Thyroid gland (tissue), 4 donors: Measurements from ENCODE around the gene CKAP4. TPM values are rescaled to one million over a fixed set of nuclear protein-coding genes. Genes with fewer than 3 reads are reported as not detected.

ENCODE experiments used
- DNase-seq, 2 donors: peaks; one replicate each; pipeline ENCODE4 v3.0.0-alpha.2; 2019
- H3K27ac ChIP-seq, 3 donors: fragments of 200-600 bp; sonication (generic); 1 replicate in 2 of 3; 2 replicates in 1 of 3; pipeline ENCODE4 v1.5.1; 2016 to 2019; ENCODE audit warnings: mild to moderate bottlenecking in 1 of 3, moderate library complexity in 1 of 3
- H3K27me3 ChIP-seq: fragments of 200-600 bp; sonication (generic); one replicate; pipeline ENCODE4 v1.5.1; 2019
- H3K36me3 ChIP-seq, 2 donors: fragments of 200-600 bp; sonication (generic); one replicate each; pipeline ENCODE4 v1.5.1; 2016 to 2019
- H3K4me1 ChIP-seq, 2 donors: fragments of 200-600 bp; sonication (generic); one replicate each; pipeline ENCODE4 v1.5.1; 2017 to 2019
- H3K4me3 ChIP-seq, 3 donors: fragments of 200-600 bp; sonication (generic); replicated peaks in 1 of 3; 1 replicate in 2 of 3; 2 replicates in 1 of 3; pipeline ENCODE4 v1.5.1; 2016; ENCODE audit warnings: mild to moderate bottlenecking in 1 of 3
- H3K9me3 ChIP-seq: fragments of 200-600 bp; sonication (generic); one replicate; pipeline ENCODE4 v1.5.1; 2017
- CTCF ChIP-seq, 6 experiments: fragments of 200-600 bp in 3 of 6; fragments of 450-650 bp in 3 of 6; sonication (generic) in 3 of 6; IDR thresholded peaks; one replicate each; pipeline ENCODE4 v1.5.1; 2016 to 2019; ENCODE audit warnings: antibody characterized with exemption in 6 of 6, mild to moderate bottlenecking in 2 of 6, inconsistent platforms in 1 of 6, moderate library complexity in 1 of 6
- POLR2A ChIP-seq, 2 donors: fragments of 450-650 bp; IDR thresholded peaks; one replicate each; pipeline ENCODE4 v1.6.1; 2017; ENCODE audit warnings: antibody characterized with exemption in 2 of 2, mild to moderate bottlenecking in 2 of 2, moderate library complexity in 1 of 2
- WGBS, 2 donors: methylation state at CpG; one replicate each; pipeline ENCODE4 v1.1.5; 2017; 5-methylcytosine and 5-hydroxymethylcytosine counted together
- intact Hi-C: fragments of 100-400 bp; cut with DNase I; formaldehyde crosslinking; loops from one replicate; pipeline ENCODE4 v1.15.1; 2023
- total RNA-seq, 4 donors: library from RNA; depleted of rRNA; stranded (reverse); fragments of >200 nt; gene quantifications; one replicate each; pipeline ENCODE4 v1.2.3, GENCODE V29; 2016

The CKAP4 gene
- total RNA-seq, 4 donors from 2014 or later, result 40.7 to 55.5 (median 48.9) TPM

GRCh38 chr12:106220536-106220935, 27.3 kb downstream of the CKAP4 start:
- H3K4me1 ChIP-seq, result peaks cover 5 to 8% of the 10 kb centered on the region in 2 donors
- H3K36me3 ChIP-seq, result no peaks in the 10 kb centered on the region
- H3K27me3 ChIP-seq, result no peaks in the 10 kb centered on the region
- no peak overlapping the region for H3K4me3 ChIP-seq
- no peak overlapping the region for H3K27ac ChIP-seq
- TF ChIP-seq POLR2A (IDR thresholded peaks at IDR 0.05) (no peak), CTCF (IDR thresholded peaks at IDR 0.05) (no peak)
- intact Hi-C loops, result loop anchor here (10.0 kb wide), 1 partner anchor 124 kb away; no protein-coding TSS in a partner anchor
- WGBS, 2 donors, result 77 to 83% methylated on average over 7 of the region's 7 CpGs
- DNase-seq, result no peak
- no peaks in the 10 kb centered on the region for H3K9me3 ChIP-seq

GRCh38 chr12:106219043-106219442, 28.8 kb downstream of the CKAP4 start:
- H3K27me3 ChIP-seq, result no peaks in the 10 kb centered on the region
- peaks cover 5 to 8% of the 10 kb centered on the region in 2 donors for H3K4me1 ChIP-seq
- no peak for TF ChIP-seq POLR2A (IDR thresholded peaks at IDR 0.05)
- no peak for TF ChIP-seq CTCF (IDR thresholded peaks at IDR 0.05)
- no peaks in the 10 kb centered on the region for H3K36me3 ChIP-seq
- H3K27ac ChIP-seq, result no peak overlapping the region
- 95 to 100% methylated on average over 1 of the region's 1 CpG for WGBS, 2 donors
- no peak overlapping the region for H3K4me3 ChIP-seq
- no peaks in the 10 kb centered on the region for H3K9me3 ChIP-seq
- no peak for DNase-seq
- intact Hi-C loops, result no loop called here

- DNase-seq, result no peak
- WGBS, 2 donors, result 95 to 97% methylated on average over 2 of the region's 2 CpGs
- Histone ChIP-seq H3K4me3 (no peak overlapping the region), H3K36me3 (no peaks in the 10 kb centered on the region), H3K27me3 (no peaks in the 10 kb centered on the region), H3K27ac (no peak overlapping the region), H3K9me3 (no peaks in the 10 kb centered on the region), H3K4me1 (no peaks in the 10 kb centered on the region)
- TF ChIP-seq POLR2A (IDR thresholded peaks at IDR 0.05), result no peak
- TF ChIP-seq CTCF (IDR thresholded peaks at IDR 0.05), result no peak
- intact Hi-C loops, result no loop called here
Measured at GRCh38 chr12:106217706-106218105, 30.1 kb downstream of the CKAP4 start.

GRCh38 chr12:106214571-106214970, 33.2 kb downstream of the CKAP4 start:
- H3K4me1 ChIP-seq, result peaks cover 0 to 5% of the 10 kb centered on the region in 2 donors
- H3K27me3 ChIP-seq, result no peaks in the 10 kb centered on the region
- no peak overlapping the region for H3K27ac ChIP-seq
- no peak overlapping the region for H3K4me3 ChIP-seq
- intact Hi-C loops, result no loop called here
- no peaks in the 10 kb centered on the region for H3K9me3 ChIP-seq
- H3K36me3 ChIP-seq, result no peaks in the 10 kb centered on the region
- 83 to 92% methylated on average over 4 of the region's 4 CpGs for WGBS, 2 donors
- no peak for DNase-seq
- TF ChIP-seq POLR2A (IDR thresholded peaks at IDR 0.05) (no peak), CTCF (IDR thresholded peaks at IDR 0.05) (no peak)

- Histone ChIP-seq H3K27ac (no peak overlapping the region), H3K27me3 (no peaks in the 10 kb centered on the region), H3K36me3 (no peaks in the 10 kb centered on the region), H3K4me3 (no peak overlapping the region), H3K9me3 (no peaks in the 10 kb centered on the region), H3K4me1 (peaks cover 0 to 5% of the 10 kb centered on the region in 2 donors)
- WGBS, 2 donors, result 63 to 79% methylated on average over 6 of the region's 6 CpGs
- intact Hi-C loops, result no loop called here
- no peak for TF ChIP-seq POLR2A (IDR thresholded peaks at IDR 0.05)
- TF ChIP-seq CTCF (IDR thresholded peaks at IDR 0.05), result no peak
- DNase-seq, result no peak
Measured at GRCh38 chr12:106213662-106214061, 34.2 kb downstream of the CKAP4 start.
